Measurements from ENCODE around the gene RPL13.

DNA sequence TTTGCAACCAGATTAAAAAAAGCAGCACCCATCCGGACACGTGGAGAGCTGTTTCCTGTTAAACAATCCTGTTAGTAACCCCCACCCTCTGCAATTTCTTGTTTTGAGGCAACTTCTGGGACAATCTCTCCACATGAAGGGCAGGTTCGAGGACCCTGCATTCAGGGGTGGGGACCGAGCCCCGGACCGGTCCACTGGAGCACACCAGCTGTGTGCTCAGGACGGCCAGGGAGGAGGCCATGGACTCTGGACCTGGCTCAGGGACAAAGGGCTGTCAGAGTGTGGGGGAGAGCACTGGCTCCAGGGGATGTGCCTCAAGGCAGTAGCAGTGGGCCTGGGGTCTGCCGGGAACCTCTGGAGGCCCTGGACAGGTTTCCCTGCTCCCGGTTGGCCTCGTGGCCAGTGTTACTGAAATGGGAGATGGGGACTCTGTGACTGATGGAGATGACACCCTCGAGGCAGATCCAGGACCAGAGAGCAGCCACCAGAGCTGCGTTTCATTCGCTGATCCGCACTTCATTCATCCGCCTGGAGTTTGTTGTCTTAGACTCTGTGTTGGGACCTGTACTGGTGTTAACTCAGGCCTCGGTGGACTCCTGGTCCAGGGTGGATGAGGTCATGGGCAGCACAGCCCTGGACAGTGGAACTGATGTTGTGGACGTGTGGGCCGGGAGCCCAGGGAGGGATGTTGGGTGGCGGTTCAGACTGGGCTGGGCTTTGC is 12.2 kb downstream of the RPL13 start:
- TF ChIP-seq, protein P1, sequence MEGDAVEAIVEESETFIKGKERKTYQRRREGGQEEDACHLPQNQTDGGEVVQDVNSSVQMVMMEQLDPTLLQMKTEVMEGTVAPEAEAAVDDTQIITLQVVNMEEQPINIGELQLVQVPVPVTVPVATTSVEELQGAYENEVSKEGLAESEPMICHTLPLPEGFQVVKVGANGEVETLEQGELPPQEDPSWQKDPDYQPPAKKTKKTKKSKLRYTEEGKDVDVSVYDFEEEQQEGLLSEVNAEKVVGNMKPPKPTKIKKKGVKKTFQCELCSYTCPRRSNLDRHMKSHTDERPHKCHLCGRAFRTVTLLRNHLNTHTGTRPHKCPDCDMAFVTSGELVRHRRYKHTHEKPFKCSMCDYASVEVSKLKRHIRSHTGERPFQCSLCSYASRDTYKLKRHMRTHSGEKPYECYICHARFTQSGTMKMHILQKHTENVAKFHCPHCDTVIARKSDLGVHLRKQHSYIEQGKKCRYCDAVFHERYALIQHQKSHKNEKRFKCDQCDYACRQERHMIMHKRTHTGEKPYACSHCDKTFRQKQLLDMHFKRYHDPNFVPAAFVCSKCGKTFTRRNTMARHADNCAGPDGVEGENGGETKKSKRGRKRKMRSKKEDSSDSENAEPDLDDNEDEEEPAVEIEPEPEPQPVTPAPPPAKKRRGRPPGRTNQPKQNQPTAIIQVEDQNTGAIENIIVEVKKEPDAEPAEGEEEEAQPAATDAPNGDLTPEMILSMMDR (conservative IDR thresholded peaks at IDR 0.05 in 1 of 2, IDR thresholded peaks at IDR 0.05 in 1 of 2; ENCODE audit: low read depth in 1 of 2, low read length in 2 of 2) = no peak
- TF ChIP-seq EZH2 (IDR thresholded peaks at IDR 0.05; ENCODE audit: low read length, missing control alignments) = no peak

Measured in fibroblast of lung (primary cell).